Activated T-cell treated with anti-CD3 and anti-CD28 coated beads for 4 hours (primary cell): Measurements from ENCODE around the gene NR2F6.
"Not testable (repeated sequence)": the region's sequence is repeated elsewhere in the genome, so short reads cannot be mapped to it uniquely, and the experiment has no call there.

Experiments
- DNase-seq: peaks from one replicate; pipeline ENCODE4 v3.0.0-alpha.2; 2020

NR2F6 gene

GRCh38 chr19:17210296-17210695 lies 35.4 kb downstream of the NR2F6 start:
- DNase-seq = no peak

GRCh38 chr19:17209126-17210036 lies 36.3 kb downstream of the NR2F6 start:
- no peak for DNase-seq

GRCh38 chr19:17206736-17207581 lies 38.8 kb downstream of the NR2F6 start:
- no peak for DNase-seq

GRCh38 chr19:17205237-17206140 lies 40.2 kb downstream of the NR2F6 start:
- DNase-seq = peak; percentile 49

GRCh38 chr19:17202713-17203112 lies 43.0 kb downstream of the NR2F6 start:
- no peak for DNase-seq

GRCh38 chr19:17202249-17202648 lies 43.5 kb downstream of the NR2F6 start:
- DNase-seq = no peak

GRCh38 chr19:17200408-17201079 lies 45.2 kb downstream of the NR2F6 start:
- DNase-seq = no peak

- DNase-seq = no peak
Observed at GRCh38 chr19:17197666-17198065, 48.1 kb downstream of the NR2F6 start.

- no peak for DNase-seq
Observed at GRCh38 chr19:17196610-17197009, 49.1 kb downstream of the NR2F6 start.

GRCh38 chr19:17195106-17195505 lies 50.6 kb downstream of the NR2F6 start:
- no peak for DNase-seq

- no peak for DNase-seq
Observed at GRCh38 chr19:17194608-17195007, 51.1 kb downstream of the NR2F6 start.

GRCh38 chr19:17192751-17193150 lies 53.0 kb downstream of the NR2F6 start:
- DNase-seq = no peak

- DNase-seq = not testable (repeated sequence)
Observed at GRCh38 chr19:17191736-17192135, 54.0 kb downstream of the NR2F6 start.

GRCh38 chr19:17185590-17185989 lies 60.1 kb downstream of the NR2F6 start:
- DNase-seq = no peak

- peak; percentile 19 for DNase-seq
Observed at GRCh38 chr19:17184371-17184841, 61.3 kb downstream of the NR2F6 start.

- DNase-seq = peak; percentile 9
Observed at GRCh38 chr19:17183858-17184321, 61.8 kb downstream of the NR2F6 start.

GRCh38 chr19:17183271-17183761 lies 62.4 kb downstream of the NR2F6 start:
- DNase-seq = no peak
